NCI-H345 treated with DMSO at 0.1 percent for 48 hours (cell line): Measurements from ENCODE around the gene KHDC4.
"Not testable (repeated sequence)": the region's sequence is repeated elsewhere in the genome, so short reads cannot be mapped to it uniquely, and the experiment has no call there.

Experiments used
- DNase-seq: peaks from one replicate; lab custom pipeline; 2025; ENCODE audit not compliant: unreplicated experiment; lab: John Stamatoyannopoulos, UW

The KHDC4 gene

GRCh38 chr1:155911156-155912055, 22.8 kb downstream of the KHDC4 start, which contains the start of gene RIT1:
RIT1 (minus strand) TSS chr1:155911349; CDS start chr1:155910761, 588 bp downstream.
- peak; percentile 99 for DNase-seq

GRCh38 chr1:155910621-155911121, 23.5 kb downstream of the KHDC4 start:
- DNase-seq: peak; percentile 92

- DNase-seq: no peak
Measured at GRCh38 chr1:155909894-155910293, 24.3 kb downstream of the KHDC4 start.

GRCh38 chr1:155904261-155904660, 30.0 kb downstream of the KHDC4 start:
- DNase-seq: no peak

GRCh38 chr1:155900161-155900560, 34.1 kb downstream of the KHDC4 start:
- DNase-seq: no peak

GRCh38 chr1:155899683-155900082, 34.5 kb downstream of the KHDC4 start:
- no peak for DNase-seq

- no peak for DNase-seq
Measured at GRCh38 chr1:155898888-155899287, 35.3 kb downstream of the KHDC4 start.

- DNase-seq: no peak
Measured at GRCh38 chr1:155897746-155898145, 36.5 kb downstream of the KHDC4 start.

- DNase-seq: not testable (repeated sequence)
Measured at GRCh38 chr1:155896476-155896875, 37.7 kb downstream of the KHDC4 start.

GRCh38 chr1:155895617-155896016, 38.6 kb downstream of the KHDC4 start:
- not testable (repeated sequence) for DNase-seq

GRCh38 chr1:155893389-155894142, 40.6 kb downstream of the KHDC4 start:
- DNase-seq: no peak

- no peak for DNase-seq
Measured at GRCh38 chr1:155892796-155893195, 41.4 kb downstream of the KHDC4 start.

GRCh38 chr1:155890251-155890650, 44.0 kb downstream of the KHDC4 start:
- DNase-seq: no peak

- no peak for DNase-seq
Measured at GRCh38 chr1:155889566-155889965, 44.6 kb downstream of the KHDC4 start.

- DNase-seq: no peak
Measured at GRCh38 chr1:155888481-155888880, 45.7 kb downstream of the KHDC4 start.

GRCh38 chr1:155884982-155885381, 49.2 kb downstream of the KHDC4 start:
- DNase-seq: no peak

- no peak for DNase-seq
Measured at GRCh38 chr1:155884031-155884960, 49.9 kb downstream of the KHDC4 start.

GRCh38 chr1:155882766-155883165, 51.4 kb downstream of the KHDC4 start:
- no peak for DNase-seq

- DNase-seq: no peak
Measured at GRCh38 chr1:155882235-155882634, 52.0 kb downstream of the KHDC4 start.

- no peak for DNase-seq
Measured at GRCh38 chr1:155880950-155881349, 53.3 kb downstream of the KHDC4 start.

- no peak for DNase-seq
Measured at GRCh38 chr1:155880251-155880650, 54.0 kb downstream of the KHDC4 start.
